GM21717 (cell line): ENCODE results near the gene ATP5F1E.

Experiments used
- ATAC-seq: cut with Tn5 transposase; IDR thresholded peaks from one replicate; pipeline ENCODE4 v1.9.1; 2021; ENCODE audit warnings: mild to moderate bottlenecking, moderate library complexity; ENCODE audit not compliant: unreplicated experiment

Gene ATP5F1E

DNA sequence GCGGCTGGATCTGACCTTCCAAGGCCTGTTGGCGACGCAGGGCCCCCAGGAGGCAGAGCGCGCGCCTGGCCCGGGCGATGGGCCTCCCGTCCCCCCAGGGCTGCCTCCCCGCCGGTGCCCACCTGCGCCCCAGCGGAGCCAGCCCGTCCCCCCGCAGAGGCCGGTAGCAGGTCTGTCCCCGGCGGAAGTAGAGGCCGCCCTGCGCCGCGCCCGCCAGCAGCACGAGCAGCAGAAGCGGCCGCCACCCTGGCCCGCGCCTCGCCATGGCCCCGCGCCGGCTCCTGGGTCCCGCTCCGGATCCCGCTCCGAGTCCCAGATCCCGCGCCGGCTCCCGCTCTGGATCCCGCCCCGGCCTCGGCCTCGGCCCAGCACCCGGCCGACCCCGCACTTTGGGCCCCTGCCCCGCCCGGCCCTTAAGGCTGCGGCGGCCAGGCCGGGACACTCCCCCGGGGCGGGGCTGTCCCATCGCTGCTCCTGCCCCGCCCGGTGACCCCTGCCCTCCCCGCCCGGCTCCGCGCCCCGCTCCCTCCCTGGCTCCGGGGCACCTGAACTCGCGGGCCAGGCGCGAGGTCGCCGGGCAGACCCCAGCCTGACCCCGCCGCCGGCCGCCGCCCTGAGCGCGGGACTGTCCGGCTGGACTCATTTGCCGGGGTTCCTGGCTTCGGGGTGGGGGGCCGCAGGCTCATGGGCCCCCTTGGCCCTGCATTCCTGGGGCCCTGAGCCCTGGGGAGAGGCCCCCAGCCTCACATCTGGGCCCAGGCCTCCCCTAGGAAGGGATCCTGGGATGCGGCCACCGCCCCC, 25.1 kb downstream of the ATP5F1E start, which contains the start of gene CTSZ:
CTSZ (minus strand) TSS at position 391 of the 801 bp plus-strand sequence; CDS start at position 265, 126 bp downstream.
- ATAC-seq = peak; percentile 22

DNA sequence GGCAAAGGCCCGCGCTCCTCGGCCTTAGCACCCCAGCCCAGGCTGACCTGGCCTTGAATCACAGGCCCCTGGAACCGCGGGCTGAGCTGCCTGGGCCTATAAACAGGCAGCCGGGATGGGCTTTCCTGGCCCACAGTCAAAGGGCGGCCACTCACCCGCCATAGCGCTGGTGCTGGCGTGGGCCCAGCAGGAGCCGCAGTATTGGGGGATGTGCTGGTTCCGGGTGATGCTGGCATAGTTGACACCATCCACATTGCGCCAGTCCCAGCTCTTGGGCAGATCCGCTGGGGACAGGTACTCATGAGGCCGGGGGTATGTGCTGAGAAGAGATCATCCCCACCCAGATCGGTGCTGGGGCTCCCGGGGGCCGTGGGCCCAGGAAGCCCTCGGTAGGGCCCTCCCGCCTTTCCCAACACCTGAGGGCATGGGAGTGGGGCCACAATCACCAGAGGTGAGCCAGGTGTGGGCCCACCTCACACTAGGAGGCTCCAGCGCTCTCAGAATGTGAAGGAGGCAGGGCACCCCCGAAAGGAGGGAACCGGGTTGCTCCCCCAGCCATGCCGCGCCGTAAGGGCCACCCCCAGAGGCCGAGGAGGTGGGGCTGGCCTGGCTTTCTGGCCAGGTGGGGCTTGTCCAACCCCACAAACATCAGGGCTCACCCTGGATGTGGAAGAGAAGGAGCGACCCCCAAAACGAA, 25.8 kb downstream of the ATP5F1E start:
- no peak for ATAC-seq

DNA sequence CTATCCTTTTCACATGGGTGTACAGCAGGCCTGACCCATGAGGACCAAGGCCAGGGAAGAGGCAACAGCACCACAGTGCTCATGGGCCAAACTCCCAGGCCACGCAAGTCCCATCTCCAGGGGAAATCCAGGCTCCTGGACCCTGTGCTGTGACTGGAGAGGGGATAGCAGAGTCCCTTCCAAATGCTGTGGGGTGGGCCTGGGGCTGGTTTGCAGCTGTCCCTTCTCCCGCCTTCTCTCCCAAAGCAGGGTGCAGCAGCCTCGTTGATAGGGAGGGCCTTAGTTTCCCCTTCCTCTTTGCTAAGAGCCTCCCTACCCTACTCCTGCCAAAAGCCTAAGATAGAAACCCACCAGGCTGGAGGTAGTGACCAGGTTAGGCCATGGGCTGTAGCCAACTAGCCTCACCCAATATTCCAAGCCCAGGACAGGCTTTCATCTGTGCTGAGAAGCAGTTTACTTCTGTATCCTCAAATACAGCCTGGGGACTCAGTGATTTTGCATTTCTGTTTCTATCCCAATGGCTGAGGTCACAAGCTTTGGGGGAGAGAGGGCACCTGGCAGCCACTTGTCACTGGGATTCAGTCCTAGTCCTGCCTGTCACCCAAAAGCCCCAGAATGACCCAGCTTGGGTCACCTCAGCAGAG, 26.5 kb downstream of the ATP5F1E start:
- ATAC-seq = no peak

DNA sequence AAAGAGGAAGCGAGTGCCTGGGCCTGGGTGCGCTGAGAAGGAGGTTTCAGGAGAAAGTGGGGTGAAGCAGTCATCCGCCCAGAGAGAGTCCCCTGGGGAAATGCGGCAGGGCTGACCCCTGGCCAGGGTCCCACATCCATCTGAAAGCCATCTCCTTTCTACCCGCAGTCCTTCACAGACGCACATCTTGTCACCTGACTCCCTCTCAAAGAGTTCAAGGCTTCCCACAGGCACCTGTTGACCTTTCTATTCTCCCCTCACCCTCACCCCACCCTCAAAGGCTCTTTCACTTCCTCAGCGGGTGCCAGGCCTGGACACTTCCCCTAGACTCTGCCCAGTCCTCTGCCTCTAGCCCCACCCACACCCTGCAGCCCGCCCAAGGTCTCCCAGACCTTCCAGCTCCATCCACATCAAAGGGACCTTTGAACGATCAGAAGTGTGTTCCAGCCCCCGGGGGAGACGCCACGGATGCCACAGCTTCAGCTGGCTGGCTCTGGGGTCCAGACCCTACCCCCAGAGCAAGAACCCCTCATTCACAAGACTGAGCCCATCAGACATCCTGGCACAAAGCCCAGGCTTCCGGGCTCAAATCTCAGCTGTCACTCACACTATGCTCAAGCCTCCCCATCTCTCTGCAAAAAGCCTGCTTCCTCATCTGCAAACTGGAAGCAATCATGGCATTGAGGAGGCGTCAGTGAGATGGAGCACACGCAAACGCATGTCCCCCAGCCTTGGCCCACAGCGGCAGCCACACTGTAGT, 27.2 kb downstream of the ATP5F1E start:
- peak; percentile 47 for ATAC-seq

DNA sequence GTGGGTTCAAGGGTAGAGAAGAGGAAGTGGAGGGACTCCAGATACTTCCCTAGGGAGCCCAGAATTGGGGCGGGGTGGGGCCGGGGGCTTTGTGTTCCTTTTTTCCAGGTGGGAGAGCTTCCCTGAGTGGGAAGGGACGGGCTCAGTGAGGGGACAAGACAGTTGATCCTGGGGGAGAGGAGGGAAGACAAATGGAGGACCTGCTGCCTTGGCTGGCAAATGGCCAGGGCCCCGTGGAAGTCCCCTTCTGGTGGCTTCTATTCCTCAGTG, 27.7 kb downstream of the ATP5F1E start:
- no peak for ATAC-seq

DNA sequence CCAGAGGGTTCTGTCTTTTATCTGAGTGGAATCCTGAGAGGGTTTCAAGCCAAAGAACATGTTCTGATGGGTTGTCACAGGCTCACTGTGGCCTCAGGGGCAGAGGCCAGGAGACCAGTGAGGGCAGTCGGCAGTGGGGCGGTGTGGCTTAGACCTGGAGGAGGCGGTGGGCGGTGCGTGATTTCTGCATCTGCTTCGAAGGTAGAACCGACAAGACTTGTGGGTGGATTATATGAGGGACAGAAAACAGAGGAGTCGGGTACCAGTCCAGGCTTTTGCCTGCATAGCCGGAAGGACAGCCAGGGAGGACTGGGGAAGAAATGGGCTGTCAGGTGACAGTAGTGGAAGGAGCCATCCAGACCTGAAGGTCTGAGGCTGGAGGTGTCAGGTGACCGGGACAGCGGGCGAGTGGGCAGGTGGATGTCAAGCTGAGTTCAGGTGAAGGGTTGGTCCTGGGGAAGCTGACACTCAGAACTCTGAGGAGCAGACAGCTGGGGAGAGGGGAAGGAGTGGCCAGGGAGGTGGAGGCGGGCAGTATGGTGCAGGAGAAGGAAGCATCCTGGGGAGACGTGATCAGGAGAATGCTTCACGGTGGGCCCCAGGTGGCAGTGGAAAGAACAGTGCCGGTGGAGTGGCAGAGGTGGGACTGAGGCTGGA, 28.2 kb downstream of the ATP5F1E start:
- no peak for ATAC-seq

DNA sequence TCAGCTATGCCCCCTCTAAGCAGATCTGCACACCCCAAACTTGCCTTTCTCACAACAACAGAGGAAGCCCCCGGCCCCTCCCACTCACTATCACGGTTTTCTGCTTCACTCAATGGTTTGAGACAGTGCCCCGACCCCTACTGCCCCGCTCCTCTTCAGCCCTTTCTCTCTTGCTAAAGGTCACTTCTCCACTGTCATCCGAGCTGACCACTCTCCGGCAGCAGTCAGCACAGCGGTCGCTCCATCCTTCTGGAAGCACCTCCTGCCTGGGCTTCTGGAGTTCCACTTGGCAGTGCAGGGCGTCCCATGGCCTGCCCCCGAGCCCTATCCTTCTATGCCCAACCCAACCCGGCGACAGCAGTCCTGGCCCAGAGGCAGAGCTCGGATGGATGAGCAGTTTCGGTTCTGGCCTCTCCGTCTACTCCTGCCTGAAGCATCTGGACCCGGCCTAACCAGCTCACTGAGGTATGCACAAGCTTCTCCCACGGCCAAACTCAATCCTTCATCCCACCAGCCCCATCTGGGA, 29.2 kb downstream of the ATP5F1E start:
- no peak for ATAC-seq

DNA sequence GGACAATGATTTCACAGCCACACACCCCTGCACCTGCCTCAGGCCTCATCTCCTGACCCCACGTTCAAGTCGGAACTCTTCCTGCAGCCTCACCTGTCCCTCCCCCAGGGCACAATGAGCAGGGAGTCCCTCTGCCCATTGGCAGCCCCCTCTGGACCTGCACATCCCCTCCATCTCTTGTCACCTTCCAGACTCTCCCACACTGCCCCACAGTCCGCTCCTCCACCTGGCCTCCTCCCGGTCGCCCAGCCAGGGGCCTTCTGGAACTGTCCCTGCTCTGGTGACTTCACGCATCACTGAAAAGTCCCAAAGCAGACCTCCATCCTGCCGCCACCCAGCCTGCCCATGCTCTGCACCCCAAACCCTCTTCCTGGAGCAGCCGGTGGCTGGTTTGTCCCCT, 29.7 kb downstream of the ATP5F1E start:
- no peak for ATAC-seq

DNA sequence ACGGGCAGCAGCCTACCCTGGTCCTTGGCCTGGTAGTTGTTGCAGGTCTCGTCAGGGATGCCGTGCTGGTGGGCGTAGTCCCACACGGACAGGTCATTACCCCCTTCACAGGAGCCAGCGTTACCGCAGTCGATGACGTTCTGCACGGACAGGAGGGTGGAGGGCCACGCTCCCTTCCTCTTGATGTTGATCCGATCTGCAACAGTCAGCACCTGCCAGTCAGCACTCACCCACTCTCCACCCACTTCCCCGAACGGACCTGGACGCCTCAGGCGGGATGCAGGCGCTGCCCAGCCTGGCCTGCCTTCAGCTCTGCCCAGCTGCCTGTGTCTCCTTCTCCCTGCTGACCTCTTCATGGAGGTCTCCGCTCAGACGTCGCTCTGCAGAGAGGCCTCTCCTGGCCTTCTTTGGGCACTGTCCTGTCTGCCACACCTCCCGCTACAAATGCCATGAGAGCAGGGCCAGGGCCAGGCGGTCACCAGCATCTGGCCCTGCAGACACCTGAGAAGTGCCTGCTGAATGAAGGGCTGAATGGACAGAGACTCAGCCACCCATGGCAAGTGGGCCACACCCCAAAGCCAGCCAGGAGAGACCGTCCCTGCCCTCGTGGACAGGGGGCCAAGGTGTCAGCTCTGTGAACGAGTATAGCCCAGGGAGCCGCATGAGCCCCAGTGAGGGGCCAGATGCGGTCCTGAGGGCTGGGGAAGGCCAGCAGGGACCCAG, 30.5 kb downstream of the ATP5F1E start:
- ATAC-seq = no peak

DNA sequence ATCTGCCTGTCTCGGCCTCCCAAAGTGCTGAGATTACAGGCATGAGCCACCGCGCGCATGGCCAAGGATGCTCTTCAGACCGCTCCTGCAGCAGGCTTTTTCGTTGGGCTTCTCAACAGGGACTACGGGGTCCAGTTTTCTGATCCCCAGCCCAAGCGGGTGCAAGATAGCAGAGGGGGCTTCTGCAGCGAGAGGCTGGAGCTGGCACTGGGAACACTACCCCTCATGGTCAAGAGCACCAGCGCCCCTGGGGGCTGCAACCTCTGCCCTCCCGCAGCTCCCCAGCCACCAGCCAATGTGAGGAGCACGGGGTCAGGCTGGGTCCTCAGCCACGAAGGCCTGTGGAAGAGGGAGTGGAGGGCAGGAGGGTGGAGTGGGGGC, 31.1 kb downstream of the ATP5F1E start:
- no peak for ATAC-seq

DNA sequence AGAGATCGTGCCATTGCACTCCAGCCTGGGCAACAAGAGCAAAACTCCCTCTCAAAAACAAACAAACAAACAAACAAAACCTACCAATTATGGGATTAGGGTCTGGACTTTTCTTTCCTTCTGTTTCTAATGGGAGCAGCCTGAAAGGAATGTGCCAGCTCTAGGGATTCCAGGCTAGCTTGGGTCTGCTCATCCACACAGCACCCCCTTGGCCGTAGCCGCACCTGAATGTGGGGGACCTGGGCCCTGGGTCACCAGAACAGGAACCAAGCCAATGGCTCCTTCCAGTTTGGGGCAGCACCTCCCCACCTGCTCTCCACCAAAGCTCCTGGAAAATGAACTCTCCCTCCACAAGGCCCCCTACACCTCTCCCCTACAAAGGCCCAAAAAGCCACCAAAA, 31.8 kb downstream of the ATP5F1E start:
- ATAC-seq = no peak

DNA sequence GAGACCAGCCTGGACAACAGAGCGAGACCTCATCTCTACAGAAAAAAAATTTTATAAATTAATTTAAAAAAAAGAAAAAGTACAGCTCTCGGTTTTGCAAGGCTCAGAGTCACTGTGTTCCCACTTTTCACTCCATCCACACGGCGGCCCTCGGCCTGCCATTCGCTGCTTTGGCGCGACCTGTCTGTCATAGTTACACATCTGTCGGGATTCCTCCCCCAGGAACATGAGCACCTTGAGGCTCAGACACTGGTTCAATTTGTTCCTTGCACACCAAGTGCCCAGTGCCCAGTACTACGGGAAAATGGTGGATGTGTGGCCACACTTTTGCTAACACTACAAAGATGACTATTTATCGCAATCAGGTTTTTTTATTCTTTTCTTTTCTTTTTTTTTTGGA, 33.5 kb downstream of the ATP5F1E start:
- no peak for ATAC-seq

DNA sequence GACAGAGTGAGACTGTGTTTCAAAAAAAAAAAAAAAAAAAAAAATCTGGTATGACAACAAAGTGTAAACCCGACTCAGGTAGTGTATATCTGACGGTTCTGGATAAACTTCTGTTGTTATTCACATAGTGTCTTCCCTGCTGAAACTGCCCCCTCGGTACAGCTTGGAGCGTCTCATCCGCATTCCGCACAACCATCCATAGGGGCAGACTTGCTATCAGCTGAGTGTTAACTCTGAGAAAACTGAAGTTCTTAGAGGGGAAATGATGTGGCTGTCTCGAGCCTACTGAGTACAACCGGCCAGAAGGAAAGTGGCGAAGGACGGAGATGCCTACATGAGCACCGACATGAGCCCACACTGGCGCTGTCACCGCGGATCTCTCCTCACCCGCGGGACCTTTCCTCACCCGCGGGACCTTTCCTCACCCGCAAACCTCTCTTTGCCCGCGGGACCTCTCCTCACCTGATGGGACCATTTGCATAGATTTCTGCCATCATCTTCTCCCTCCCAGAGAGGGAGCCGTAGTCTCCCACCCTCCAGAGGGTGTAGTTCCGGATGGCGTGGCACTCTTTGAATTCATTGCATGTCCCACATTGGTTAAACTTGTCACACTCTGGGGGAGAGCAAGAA, 34.9 kb downstream of the ATP5F1E start:
- no peak for ATAC-seq

DNA sequence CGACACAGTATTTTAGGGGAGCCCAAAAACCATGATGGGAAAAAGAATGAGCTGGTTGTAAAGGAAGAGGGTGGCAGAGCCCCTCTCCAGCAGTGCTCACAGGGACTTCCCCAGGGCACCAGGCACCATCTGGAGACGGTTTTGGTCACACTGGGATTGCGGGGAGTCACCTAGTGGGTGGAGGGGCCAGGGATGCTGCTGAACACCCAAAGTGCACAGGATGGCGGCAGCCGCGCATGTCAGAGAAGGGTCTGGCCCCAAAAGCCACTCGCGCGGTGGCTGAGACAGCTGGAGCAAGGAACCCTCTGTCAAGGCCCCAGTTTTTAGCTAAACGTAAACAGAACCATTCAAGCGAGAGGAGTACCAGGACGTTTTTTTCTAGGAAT, 35.9 kb downstream of the ATP5F1E start:
- ATAC-seq = no peak

DNA sequence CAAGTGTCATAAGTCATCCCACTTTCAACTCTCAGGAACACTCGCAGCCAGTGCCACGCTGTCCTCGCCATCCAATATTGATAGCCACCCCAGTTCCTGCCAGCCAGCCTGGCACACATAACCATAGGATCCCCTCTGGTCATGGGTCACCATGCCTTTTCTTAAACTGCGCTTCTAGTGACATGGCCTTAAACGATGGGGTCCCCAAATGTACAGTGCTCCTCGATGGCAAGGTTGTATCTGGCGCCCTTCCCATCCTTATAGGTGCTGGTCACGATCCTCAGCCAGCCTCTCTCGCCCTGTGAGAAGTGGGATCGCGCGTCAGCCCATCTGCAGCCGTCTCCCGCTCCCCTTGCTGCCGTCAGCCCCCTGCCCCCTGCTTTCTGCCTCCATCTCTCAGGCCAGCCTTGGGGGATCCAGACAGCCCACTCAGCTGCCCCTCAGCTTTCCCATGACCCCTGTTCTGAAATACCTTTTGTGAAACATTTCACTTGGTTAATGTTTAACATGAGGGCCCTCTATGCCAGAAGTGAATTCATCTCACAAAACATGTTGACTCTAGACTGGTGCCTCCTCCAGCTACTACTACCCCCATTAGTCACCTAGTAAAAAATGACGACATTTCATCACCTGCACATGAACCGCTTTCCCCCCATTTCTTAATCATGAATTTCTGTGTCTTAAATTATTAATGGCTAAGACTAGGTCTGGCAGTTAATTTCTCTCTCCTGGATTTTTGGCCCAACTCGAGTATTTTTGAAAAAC, 36.5 kb downstream of the ATP5F1E start:
- ATAC-seq = no peak

DNA sequence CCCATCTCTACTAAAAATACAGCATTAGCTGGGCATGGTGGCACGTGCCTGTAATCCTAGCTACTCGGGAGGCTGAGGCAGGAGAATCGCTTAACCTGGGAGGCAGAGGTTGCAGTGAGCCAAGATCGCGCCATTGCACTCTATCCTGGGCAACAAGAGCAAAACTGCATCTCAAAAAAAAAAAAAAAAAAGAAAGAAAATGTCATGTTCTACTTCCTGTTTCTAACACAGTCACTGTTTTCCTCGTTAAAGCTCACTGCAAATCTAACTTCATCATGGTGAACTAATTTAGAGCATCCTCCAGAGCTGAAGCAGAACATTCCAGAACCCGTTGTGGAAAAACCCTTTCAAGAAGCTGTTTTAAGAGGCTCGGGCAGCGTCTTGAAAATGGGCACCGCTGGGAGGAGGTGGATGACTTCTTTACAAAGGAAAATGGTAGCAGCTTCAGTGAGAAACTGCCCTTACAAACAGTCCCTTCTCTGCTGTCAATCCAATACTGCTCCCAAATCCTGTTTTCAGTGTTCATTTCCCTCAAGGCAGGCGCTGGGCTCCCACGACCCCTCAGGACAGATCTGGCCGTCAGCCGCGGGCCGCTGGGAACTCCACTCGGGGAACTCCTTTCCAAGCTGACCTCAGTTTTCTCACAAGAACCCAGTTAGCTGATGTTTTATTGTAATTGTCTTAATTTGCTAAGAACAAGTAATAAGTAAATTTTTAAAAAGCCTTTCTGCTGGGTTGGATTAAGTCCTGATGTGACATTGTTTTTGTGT, 37.6 kb downstream of the ATP5F1E start:
- ATAC-seq = no peak

DNA sequence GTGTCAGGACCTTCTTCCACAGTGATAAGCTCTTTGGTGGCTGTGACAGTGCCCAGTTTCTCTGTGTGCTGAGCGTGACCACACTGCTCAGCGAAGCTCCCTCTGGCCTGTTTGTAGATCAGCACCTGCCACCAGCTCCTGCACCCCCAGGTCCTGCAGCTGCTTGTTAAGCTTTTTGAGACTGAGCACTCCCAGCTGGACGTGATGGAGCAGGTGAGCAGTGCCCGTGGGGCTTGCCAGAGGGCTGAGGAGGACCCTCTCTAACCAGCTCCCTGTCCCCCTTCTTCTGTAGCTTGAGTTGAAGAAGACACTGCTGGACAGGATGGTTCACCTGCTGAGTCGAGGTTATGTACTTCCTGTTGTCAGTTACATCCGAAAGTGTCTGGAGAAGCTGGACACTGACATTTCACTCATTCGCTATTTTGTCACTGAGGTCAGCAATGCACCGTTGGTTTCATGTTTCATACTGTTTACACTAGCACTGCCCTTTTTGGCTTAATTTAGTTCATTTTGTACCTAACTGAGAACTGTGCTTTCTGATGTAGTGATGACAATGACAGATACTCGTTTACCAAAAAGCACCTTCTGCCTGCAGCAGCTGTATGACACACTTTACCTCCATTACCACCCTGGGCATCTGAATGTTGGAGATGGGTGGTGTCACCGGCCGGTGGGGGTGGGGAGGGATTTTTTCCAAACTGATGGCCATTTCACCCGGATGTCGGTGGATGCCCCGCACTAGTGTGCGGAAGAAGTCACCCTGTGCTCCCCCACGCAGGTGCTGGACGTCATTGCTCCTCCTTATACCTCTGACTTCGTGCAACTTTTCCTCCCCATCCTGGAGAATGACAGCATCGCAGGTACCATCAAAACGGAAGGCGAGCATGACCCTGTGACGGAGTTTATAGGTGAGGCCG, 38.5 kb downstream of the ATP5F1E start:
- ATAC-seq = no peak
